Caco-2 (cell line): Measurements from ENCODE around the gene FZD10. TPM values are rescaled to one million over a fixed set of nuclear protein-coding genes. Genes with fewer than 3 reads are reported as not detected.

ENCODE experiments used
- BruUV-seq: library from RNA; stranded (reverse); fragments of 400-500 nt; replicated peaks from 2 replicates; lab custom pipeline; 2021; lab: Mats Ljungman, UMichigan
- CTCF ChIA-PET: fragments of 300-600 bp; sonication (Branson Sonifier 250); formaldehyde crosslinking; loops from one replicate; lab custom pipeline; 2022; ENCODE audit warnings: antibody characterized with exemption; lab: Charles Lee
- POLR2A ChIA-PET: fragments of 300-600 bp; sonication (Branson Sonifier 250); formaldehyde crosslinking; loops from one replicate; lab custom pipeline; 2022; ENCODE audit warnings: antibody characterized with exemption; lab: Charles Lee
- DNase-seq, 2 experiments: peaks; one replicate each; pipeline versions ENCODE4 v3.0.0 to v3.0.0-alpha.2; 2020 to 2022
- H3K27me3 ChIP-seq: replicated peaks from 2 replicates; pipeline ENCODE4 v1.6.0; 2011; ENCODE audit warnings: low read length; ENCODE audit not compliant: control insufficient read depth, insufficient read depth
- H3K36me3 ChIP-seq: 2 replicates; pipeline ENCODE4 v1.5.1; 2011; ENCODE audit warnings: low read length; ENCODE audit not compliant: control insufficient read depth, insufficient read depth
- H3K4me1 ChIP-seq: fragments of 250-450 bp; sonication (Bioruptor Pico); 2 replicates; pipeline ENCODE4 v1.5.1; 2020; ENCODE audit warnings: mild to moderate bottlenecking
- H3K4me3 ChIP-seq: 2 replicates; pipeline ENCODE4 v1.5.1; 2011; ENCODE audit warnings: low read depth, mild to moderate bottlenecking, control low read depth, low read length
- H3K9me3 ChIP-seq: fragments of 250-450 bp; sonication (Bioruptor Pico); 2 replicates; pipeline ENCODE4 v1.5.1; 2020; ENCODE audit warnings: mild to moderate bottlenecking, moderate library complexity
- H3K27ac Mint-ChIP-seq: one replicate; pipeline ENCODE4 v1.8.0; 2022; ENCODE audit warnings: mixed read lengths; ENCODE audit not compliant: unreplicated experiment
- H3K27me3 Mint-ChIP-seq: one replicate; pipeline ENCODE4 v1.8.0; 2022; ENCODE audit warnings: mixed read lengths; ENCODE audit not compliant: insufficient read depth, unreplicated experiment
- H3K36me3 Mint-ChIP-seq: one replicate; pipeline ENCODE4 v1.8.0; 2022; ENCODE audit warnings: mild to moderate bottlenecking, mixed read lengths; ENCODE audit not compliant: insufficient read depth, unreplicated experiment
- H3K4me1 Mint-ChIP-seq: one replicate; pipeline ENCODE4 v1.8.0; 2022; ENCODE audit warnings: low read depth, mixed read lengths; ENCODE audit not compliant: unreplicated experiment
- H3K4me3 Mint-ChIP-seq: one replicate; pipeline ENCODE4 v1.8.0; 2022; ENCODE audit warnings: mild to moderate bottlenecking, moderate library complexity, mixed read lengths; ENCODE audit not compliant: unreplicated experiment
- H3K9me3 Mint-ChIP-seq: one replicate; pipeline ENCODE4 v1.8.0; 2022; ENCODE audit warnings: mixed read lengths; ENCODE audit not compliant: unreplicated experiment
- CTCF ChIP-seq, 2 experiments: fragments of 200-600 bp in 1 of 2; IDR thresholded peaks; 1 replicate in 1 of 2; 2 replicates in 1 of 2; pipeline versions ENCODE4 v1.5.1 to v1.8.0; 2011 to 2022; ENCODE audit warnings: antibody characterized with exemption in 1 of 2, control low read depth in 1 of 2, inconsistent platforms in 1 of 2, low read depth in 1 of 2, low read length in 1 of 2, mild to moderate bottlenecking in 1 of 2, moderate library complexity in 1 of 2; ENCODE audit not compliant: insufficient read depth in 1 of 2, severe bottlenecking in 1 of 2, unreplicated experiment in 1 of 2
- intact Hi-C: fragments of 100-400 bp; cut with micrococcal nuclease; formaldehyde crosslinking; loops from one replicate; pipeline ENCODE4 v1.10.0; 2022; ENCODE audit not compliant: unreplicated experiment
- total RNA-seq: library from RNA; stranded (reverse); gene quantifications from 2 replicates; pipeline ENCODE4 v1.2.3, GENCODE V29; 2022

The FZD10 gene
- total RNA-seq, 1 experiment from 2014 or later = 0.09 TPM

DNA sequence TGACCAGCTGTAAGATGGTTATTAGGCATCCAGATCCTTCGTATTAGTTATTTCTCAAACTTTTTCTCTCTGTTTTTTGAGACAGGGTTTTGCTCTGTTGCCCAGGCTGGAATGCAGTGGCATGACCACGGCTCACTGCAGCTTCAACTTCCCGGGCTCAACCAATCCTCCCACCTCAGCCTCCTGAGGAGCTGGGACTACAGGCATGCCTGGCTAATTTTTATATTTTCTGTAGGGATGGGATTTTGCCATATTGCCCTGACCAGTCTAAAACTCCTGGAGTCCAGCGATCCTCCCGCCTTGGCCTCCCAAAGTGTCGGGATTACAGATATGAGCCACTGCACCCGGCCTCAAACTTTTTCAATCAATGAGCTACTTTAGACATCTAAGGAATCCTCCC is 33.1 kb downstream of the FZD10 start:
- H3K4me3 Mint-ChIP-seq = no peak overlapping the region
- no peaks in the 10 kb centered on the region for H3K36me3 ChIP-seq
- no peaks in the 10 kb centered on the region for H3K9me3 Mint-ChIP-seq
- BruUV-seq = no TSS peak
- no peaks in the 10 kb centered on the region for H3K36me3 Mint-ChIP-seq
- H3K4me1 Mint-ChIP-seq = no peaks in the 10 kb centered on the region
- DNase-seq = no peak
- ChIA-PET POLR2A (no interaction called here), CTCF (no interaction called here)
- no peaks in the 10 kb centered on the region for H3K27me3 Mint-ChIP-seq
- H3K9me3 ChIP-seq = no peaks in the 10 kb centered on the region
- intact Hi-C loops = no loop called here
- no peak overlapping the region for H3K4me3 ChIP-seq
- no peak for TF ChIP-seq CTCF (IDR thresholded peaks at IDR 0.05; ENCODE audit: insufficient read depth in 1 of 2, low read depth in 1 of 2, low read length in 1 of 2, severe bottlenecking in 1 of 2, unreplicated experiment in 1 of 2)
- H3K4me1 ChIP-seq = no peaks in the 10 kb centered on the region
- H3K27ac Mint-ChIP-seq = no peak overlapping the region
- no peaks in the 10 kb centered on the region for H3K27me3 ChIP-seq

- H3K27ac Mint-ChIP-seq = no peak overlapping the region
- Histone ChIP-seq H3K36me3 (no peaks in the 10 kb centered on the region), H3K4me3 (no peak overlapping the region), H3K4me1 (no peaks in the 10 kb centered on the region), H3K27me3 (no peaks in the 10 kb centered on the region), H3K9me3 (no peaks in the 10 kb centered on the region)
- no peaks in the 10 kb centered on the region for H3K4me1 Mint-ChIP-seq
- POLR2A ChIA-PET = no interaction called here
- no peak overlapping the region for H3K4me3 Mint-ChIP-seq
- TF ChIP-seq CTCF (IDR thresholded peaks at IDR 0.05; ENCODE audit: insufficient read depth in 1 of 2, low read depth in 1 of 2, low read length in 1 of 2, severe bottlenecking in 1 of 2, unreplicated experiment in 1 of 2) = no peak
- no peaks in the 10 kb centered on the region for H3K9me3 Mint-ChIP-seq
- intact Hi-C loops = no loop called here
- CTCF ChIA-PET = no interaction called here
- BruUV-seq = no TSS peak
- no peak for DNase-seq
- H3K36me3 Mint-ChIP-seq = no peaks in the 10 kb centered on the region
- no peaks in the 10 kb centered on the region for H3K27me3 Mint-ChIP-seq
Observed at GRCh38 chr12:130195776-130196175, 33.5 kb downstream of the FZD10 start.

DNA sequence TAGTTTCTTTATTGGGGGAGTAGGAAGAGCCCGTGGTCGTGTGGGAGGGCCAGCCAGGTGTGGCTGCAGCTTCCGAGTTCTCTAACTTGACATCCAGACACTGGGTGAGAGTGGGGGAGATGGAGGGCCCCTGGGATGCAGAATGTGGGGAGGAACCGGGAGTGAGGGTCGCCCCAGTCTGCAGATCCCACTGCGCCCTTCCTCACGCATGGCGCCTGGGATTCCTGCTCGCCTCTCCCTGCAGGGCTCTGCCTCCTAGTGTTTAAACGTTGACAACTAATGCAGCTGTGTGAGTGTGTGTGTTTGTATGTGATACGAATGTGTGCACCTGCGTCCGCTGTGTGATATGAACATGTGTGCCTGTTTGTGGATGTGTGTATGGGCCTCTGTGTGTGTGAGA is 34.6 kb downstream of the FZD10 start:
- Mint-ChIP-seq H3K9me3 (no peaks in the 10 kb centered on the region), H3K36me3 (no peaks in the 10 kb centered on the region), H3K4me3 (no peak overlapping the region), H3K27me3 (no peaks in the 10 kb centered on the region), H3K27ac (no peak overlapping the region), H3K4me1 (no peaks in the 10 kb centered on the region)
- H3K4me1 ChIP-seq = no peaks in the 10 kb centered on the region
- no peaks in the 10 kb centered on the region for H3K27me3 ChIP-seq
- no peak overlapping the region for H3K4me3 ChIP-seq
- no TSS peak for BruUV-seq
- ChIA-PET CTCF (no interaction called here), POLR2A (no interaction called here)
- no peak for TF ChIP-seq CTCF (IDR thresholded peaks at IDR 0.05; ENCODE audit: insufficient read depth in 1 of 2, low read depth in 1 of 2, low read length in 1 of 2, severe bottlenecking in 1 of 2, unreplicated experiment in 1 of 2)
- intact Hi-C loops = no loop called here
- H3K36me3 ChIP-seq = no peaks in the 10 kb centered on the region
- H3K9me3 ChIP-seq = no peaks in the 10 kb centered on the region
- DNase-seq = no peak
